Neutrophil (primary cell): ENCODE data around the gene CYP17A1.
A peak's percentile ranks its signal among the peaks of the same experiment; 100 is the strongest.

ENCODE experiments used
- H3K27ac ChIP-seq: fragments of 200-600 bp; sonication (generic); 2 replicates; pipeline ENCODE4 v1.5.1; 2016; ENCODE audit warnings: mild to moderate bottlenecking, moderate library complexity
- H3K27me3 ChIP-seq: fragments of 200-600 bp; sonication (generic); 2 replicates; pipeline ENCODE4 v1.6.0; 2016; ENCODE audit warnings: mild to moderate bottlenecking
- H3K36me3 ChIP-seq: fragments of 200-600 bp; sonication (generic); 2 replicates; pipeline ENCODE4 v1.5.1; 2017
- H3K4me1 ChIP-seq, 2 experiments: fragments of 200-600 bp in 1 of 2; sonication (generic) in 1 of 2; 1 replicate in 1 of 2; 2 replicates in 1 of 2; pipeline versions ENCODE4 v1.5.1 to v1.6.1; 2013 to 2016; ENCODE audit warnings: low read depth in 1 of 2, low read length in 1 of 2, mild to moderate bottlenecking in 1 of 2, moderate library complexity in 1 of 2; ENCODE audit not compliant: control insufficient read depth in 1 of 2, insufficient read depth in 1 of 2
- H3K4me3 ChIP-seq, 2 experiments: fragments of 200-600 bp in 1 of 2; sonication (generic) in 1 of 2; 1 replicate in 1 of 2; 2 replicates in 1 of 2; pipeline ENCODE4 v1.5.1; 2013 to 2016; ENCODE audit warnings: low read depth in 1 of 2, low read length in 1 of 2, mild to moderate bottlenecking in 1 of 2, moderate library complexity in 1 of 2
- H3K9me3 ChIP-seq: fragments of 200-600 bp; sonication (generic); 2 replicates; pipeline ENCODE4 v1.5.1; 2016
- TF ChIP-seq, protein P1 (sequence below): fragments of 200-600 bp; sonication (generic); IDR thresholded peaks from 2 replicates; pipeline ENCODE4 v1.5.1; 2016; ENCODE audit warnings: antibody characterized with exemption

CYP17A1 gene

DNA sequence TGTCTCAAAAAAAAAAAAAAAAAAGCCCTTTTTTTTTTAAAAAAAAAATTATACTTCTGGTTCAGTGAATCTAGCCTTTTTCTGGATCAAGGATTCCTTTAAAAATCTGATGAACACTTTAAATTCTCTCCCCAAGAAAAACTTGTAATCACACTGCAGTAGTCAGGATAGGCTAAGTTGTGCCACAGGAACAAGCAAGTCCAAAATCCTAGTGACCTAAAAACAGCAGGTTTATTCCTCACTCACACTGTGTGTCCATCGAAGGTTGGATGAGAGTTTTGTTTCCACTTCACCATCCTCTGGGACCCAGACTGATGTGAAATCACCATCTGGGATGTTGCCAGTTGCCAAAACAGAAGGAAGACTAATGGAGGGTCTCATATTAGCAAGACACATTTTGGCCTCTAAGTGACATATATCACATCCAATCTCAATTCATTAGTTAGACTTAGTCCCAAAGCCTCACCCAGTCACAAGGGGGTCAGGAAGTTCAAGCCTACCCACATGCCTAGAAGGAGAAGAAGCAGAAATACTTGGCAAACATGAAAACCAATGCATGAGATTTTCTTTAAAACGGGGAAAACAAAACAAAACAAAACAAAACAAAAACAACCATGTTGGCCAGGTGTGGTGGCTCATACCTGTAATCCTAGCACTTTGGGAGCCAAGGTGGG is 32.7 kb downstream of the CYP17A1 start:
- Histone ChIP-seq H3K36me3 (peaks cover 30% of the 10 kb centered on the region), H3K4me1 (peaks cover 19 to 20% of the 10 kb centered on the region in 2 experiments), H3K27ac (no peak overlapping the region), H3K9me3 (no peaks in the 10 kb centered on the region), H3K27me3 (no peaks in the 10 kb centered on the region), H3K4me3 (no peak overlapping the region)
- TF ChIP-seq, protein P1, sequence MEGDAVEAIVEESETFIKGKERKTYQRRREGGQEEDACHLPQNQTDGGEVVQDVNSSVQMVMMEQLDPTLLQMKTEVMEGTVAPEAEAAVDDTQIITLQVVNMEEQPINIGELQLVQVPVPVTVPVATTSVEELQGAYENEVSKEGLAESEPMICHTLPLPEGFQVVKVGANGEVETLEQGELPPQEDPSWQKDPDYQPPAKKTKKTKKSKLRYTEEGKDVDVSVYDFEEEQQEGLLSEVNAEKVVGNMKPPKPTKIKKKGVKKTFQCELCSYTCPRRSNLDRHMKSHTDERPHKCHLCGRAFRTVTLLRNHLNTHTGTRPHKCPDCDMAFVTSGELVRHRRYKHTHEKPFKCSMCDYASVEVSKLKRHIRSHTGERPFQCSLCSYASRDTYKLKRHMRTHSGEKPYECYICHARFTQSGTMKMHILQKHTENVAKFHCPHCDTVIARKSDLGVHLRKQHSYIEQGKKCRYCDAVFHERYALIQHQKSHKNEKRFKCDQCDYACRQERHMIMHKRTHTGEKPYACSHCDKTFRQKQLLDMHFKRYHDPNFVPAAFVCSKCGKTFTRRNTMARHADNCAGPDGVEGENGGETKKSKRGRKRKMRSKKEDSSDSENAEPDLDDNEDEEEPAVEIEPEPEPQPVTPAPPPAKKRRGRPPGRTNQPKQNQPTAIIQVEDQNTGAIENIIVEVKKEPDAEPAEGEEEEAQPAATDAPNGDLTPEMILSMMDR, result no peak

DNA sequence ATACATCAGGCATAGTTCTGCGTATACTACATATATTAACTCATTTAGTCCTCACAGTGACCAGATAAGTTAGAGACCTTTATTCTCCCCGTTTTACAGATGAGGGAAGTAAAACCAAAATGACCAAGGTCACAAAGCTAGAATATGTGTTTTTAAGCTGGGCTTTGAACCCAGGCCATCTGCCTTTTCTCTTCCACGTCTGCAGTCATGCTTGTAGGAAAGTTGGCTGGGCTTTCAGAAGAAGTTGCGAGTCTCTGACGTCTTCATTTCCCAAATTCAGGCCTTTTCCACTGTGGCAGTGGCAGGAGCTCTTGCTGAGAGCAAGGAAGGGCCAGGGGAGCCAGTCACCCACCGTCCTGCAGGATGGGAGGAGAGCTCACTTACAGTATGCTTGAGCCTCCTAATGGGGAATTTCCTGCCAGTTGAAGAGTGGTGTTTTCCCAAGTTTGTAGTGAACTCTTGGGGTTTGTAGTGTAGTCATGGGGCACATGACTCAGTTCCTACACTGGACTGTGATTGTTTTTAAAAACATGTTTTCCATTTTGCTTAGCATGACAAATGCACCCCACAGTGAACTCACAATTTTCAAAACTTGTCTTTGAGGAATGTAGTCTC is 34.2 kb downstream of the CYP17A1 start:
- peak overlapping the region; percentile 78 for H3K27ac ChIP-seq
- TF ChIP-seq, protein P1, result no peak
- no peak overlapping the region for H3K4me3 ChIP-seq
- H3K36me3 ChIP-seq, result peaks cover 44% of the 10 kb centered on the region
- no peaks in the 10 kb centered on the region for H3K9me3 ChIP-seq
- H3K27me3 ChIP-seq, result no peaks in the 10 kb centered on the region
- peaks cover 19 to 20% of the 10 kb centered on the region in 2 experiments for H3K4me1 ChIP-seq

DNA sequence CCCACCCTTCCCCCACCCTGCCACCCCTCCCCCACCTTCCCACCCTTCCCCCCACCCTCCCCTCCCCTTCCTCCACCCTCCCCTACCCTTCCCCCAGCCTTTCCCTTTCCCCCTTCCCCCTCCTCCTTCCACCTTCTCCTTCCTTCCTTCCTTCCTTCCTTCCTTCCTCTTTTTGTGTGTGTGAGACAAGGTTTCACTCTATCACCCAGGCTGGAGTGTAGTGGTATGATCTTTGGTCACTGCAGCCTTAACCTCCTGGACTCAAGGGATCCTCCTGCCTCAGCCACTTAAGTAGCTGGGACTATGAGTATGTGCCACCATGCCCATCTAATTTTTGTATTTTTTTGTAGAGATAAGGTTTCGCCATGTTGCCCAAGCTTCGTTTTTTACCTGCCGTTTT is 35.2 kb downstream of the CYP17A1 start:
- peaks cover 49% of the 10 kb centered on the region for H3K36me3 ChIP-seq
- no peak overlapping the region for H3K4me3 ChIP-seq
- H3K27me3 ChIP-seq, result no peaks in the 10 kb centered on the region
- H3K27ac ChIP-seq, result peak overlapping the region; percentile 78
- H3K4me1 ChIP-seq, result peaks cover 23 to 26% of the 10 kb centered on the region in 2 experiments
- H3K9me3 ChIP-seq, result no peaks in the 10 kb centered on the region
- TF ChIP-seq, protein P1, result no peak

- Histone ChIP-seq H3K4me3 (no peak overlapping the region), H3K36me3 (peaks cover 49% of the 10 kb centered on the region), H3K4me1 (peaks cover 28 to 31% of the 10 kb centered on the region in 2 experiments)
Observed at GRCh38 chr10:102801496-102801895, 35.7 kb downstream of the CYP17A1 start.

GRCh38 chr10:102800611-102801335 is 36.4 kb downstream of the CYP17A1 start:
- TF ChIP-seq, protein P1, result no peak
- H3K4me3 ChIP-seq, result no peak overlapping the region
- no peaks in the 10 kb centered on the region for H3K27me3 ChIP-seq
- peaks cover 35 to 38% of the 10 kb centered on the region in 2 experiments for H3K4me1 ChIP-seq
- H3K36me3 ChIP-seq, result peaks cover 49% of the 10 kb centered on the region
- peak overlapping the region; percentile 78 for H3K27ac ChIP-seq
- no peaks in the 10 kb centered on the region for H3K9me3 ChIP-seq

More at GRCh38 chr10:102801496-102801895, 35.7 kb downstream of the CYP17A1 start:
- no peaks in the 10 kb centered on the region for H3K27me3 ChIP-seq
- H3K27ac ChIP-seq, result peak overlapping the region; percentile 78
- no peaks in the 10 kb centered on the region for H3K9me3 ChIP-seq
- TF ChIP-seq, protein P1, result no peak
